ENCODE results near the gene ADM2.

The ADM2 gene

DNA sequence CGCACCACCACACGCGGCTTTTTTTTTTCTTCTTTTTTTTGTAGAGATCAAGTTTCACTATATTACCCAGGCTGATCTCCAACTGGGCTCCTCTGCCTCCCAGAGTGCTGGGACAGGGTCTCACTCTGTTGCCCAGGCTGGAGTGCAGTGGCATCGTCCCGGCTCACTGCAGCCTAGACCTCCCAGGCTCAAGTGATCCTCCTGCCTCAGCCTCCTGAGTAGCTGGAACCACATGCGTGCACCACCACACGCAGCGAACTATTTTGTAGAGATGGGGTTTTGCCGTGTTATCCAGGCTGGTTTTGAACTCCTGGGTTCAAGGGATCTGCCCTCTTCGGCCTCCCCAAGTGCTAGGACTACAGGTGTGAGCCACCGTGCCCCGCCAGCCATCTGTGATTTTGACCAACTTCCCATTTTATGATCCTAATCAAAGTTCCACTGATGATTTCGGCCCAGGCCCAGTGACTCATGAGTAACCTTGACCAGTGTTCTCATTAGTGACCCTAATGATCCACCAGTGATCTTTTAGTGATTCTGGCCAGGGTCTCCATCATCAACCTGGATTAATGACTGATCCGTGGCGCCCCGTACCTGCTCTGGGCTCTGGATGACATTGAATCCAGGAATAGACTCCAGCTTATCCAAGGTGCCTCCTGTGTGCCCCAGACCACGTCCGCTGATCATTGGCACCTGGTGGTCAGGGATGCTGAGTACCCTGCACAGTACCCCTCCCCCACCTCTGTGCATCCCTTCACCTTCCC, 46.8 kb downstream of the ADM2 start:
- ChIA-PET CTCF (no interaction called here), POLR2A (ENCODE audit: low non-redundant PET) (interaction anchor here (0.9 kb wide), 1 partner anchor 35 kb away, joined by 3 read pairs; the partner anchor contains the start of gene SYCE3)
- H3K27ac ChIP-seq, result peak overlapping the region; percentile 97
- TF ChIP-seq, protein P1, sequence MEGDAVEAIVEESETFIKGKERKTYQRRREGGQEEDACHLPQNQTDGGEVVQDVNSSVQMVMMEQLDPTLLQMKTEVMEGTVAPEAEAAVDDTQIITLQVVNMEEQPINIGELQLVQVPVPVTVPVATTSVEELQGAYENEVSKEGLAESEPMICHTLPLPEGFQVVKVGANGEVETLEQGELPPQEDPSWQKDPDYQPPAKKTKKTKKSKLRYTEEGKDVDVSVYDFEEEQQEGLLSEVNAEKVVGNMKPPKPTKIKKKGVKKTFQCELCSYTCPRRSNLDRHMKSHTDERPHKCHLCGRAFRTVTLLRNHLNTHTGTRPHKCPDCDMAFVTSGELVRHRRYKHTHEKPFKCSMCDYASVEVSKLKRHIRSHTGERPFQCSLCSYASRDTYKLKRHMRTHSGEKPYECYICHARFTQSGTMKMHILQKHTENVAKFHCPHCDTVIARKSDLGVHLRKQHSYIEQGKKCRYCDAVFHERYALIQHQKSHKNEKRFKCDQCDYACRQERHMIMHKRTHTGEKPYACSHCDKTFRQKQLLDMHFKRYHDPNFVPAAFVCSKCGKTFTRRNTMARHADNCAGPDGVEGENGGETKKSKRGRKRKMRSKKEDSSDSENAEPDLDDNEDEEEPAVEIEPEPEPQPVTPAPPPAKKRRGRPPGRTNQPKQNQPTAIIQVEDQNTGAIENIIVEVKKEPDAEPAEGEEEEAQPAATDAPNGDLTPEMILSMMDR (conservative IDR thresholded peaks at IDR 0.05; ENCODE audit: low read depth), result no peak
- no peak for DNase-seq (ENCODE audit: low spot score)

DNA sequence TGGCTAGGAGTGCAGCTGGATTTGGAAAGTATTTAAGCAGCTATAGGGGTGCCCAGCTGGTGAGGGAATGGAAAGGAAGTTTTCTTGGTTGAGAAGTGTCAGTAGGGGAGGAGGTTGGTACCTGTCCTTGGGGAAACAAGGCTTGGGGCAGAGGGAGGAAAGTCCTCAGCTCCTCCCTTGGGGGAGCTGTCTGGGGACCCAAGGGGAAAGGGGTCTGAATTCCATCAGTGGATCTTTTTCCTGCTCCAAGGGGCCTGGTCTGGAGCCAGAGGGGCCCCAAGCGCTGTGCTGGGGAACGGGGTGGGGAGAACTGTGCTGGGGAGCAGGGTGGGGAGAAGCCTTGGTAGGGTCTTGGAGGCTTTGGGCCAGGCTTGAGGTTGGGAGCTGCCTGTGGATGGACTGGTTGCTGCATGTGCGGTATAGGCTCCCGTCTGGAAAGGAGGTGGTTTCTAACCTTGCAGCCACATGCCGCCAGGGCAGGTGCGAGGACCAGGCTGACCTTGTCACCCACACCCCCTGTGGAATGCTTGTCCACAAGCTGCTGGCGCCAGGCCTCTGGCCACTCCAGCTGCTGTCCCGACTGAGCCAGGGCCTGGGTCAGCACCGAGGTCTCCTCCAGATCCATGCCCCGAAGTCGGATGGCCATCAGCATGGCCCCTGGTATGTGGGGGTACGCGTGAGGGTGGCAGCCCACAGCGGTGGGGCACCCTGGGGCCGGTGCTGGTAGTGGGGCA, 47.5 kb downstream of the ADM2 start:
- DNase-seq (ENCODE audit: low spot score), result no peak
- ChIA-PET POLR2A (ENCODE audit: low non-redundant PET) (interaction anchor here (0.9 kb wide), 1 partner anchor 34 kb away, joined by 3 read pairs; the partner anchor contains the start of gene SYCE3), CTCF (interaction anchor here (0.7 kb wide), 1 partner anchor 34 kb away, joined by 4 read pairs; the partner anchor contains the start of gene SYCE3)
- H3K27ac ChIP-seq, result peak overlapping the region; percentile 97
- TF ChIP-seq, protein P1 (conservative IDR thresholded peaks at IDR 0.05; ENCODE audit: low read depth), result no peak

DNA sequence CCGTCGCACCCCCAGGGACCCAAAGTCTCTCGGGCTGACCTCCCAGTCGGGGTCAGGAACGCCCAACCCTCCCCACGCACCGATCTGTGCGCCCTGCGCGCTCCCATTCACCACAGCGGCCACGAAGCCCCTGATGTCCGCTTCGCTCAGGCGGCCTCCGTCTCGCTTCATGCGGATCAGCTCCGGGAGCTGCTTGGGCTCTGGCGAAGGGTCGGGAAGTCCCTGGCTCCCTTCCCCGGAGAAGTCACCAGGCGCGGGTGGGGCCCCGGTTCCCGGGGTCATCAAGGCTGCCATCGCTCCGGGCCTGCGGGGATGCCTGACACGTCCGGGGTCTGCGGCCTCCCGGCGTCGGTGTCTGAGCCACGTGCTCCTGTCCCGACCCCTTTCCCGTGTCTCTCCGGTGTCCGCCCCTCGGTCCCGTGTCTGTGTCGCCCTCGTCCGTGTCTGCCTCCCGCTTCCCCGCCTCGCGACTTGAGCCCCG, 48.1 kb downstream of the ADM2 start:
- H3K27ac ChIP-seq, result peak overlapping the region; percentile 97
- TF ChIP-seq, protein P1 (conservative IDR thresholded peaks at IDR 0.05; ENCODE audit: low read depth), result no peak
- ChIA-PET POLR2A (ENCODE audit: low non-redundant PET) (interaction anchor here (0.9 to 1.0 kb wide), 2 partner anchors 33 to 53 kb away, joined by 3 to 4 read pairs; partner anchors contain the start of genes CHKB and SYCE3), CTCF (interaction anchor here (0.7 to 0.9 kb wide), 2 partner anchors 10 to 33 kb away, joined by 4 read pairs; partner anchors contain the start of gene SYCE3)
- DNase-seq (ENCODE audit: low spot score), result no peak

DNA sequence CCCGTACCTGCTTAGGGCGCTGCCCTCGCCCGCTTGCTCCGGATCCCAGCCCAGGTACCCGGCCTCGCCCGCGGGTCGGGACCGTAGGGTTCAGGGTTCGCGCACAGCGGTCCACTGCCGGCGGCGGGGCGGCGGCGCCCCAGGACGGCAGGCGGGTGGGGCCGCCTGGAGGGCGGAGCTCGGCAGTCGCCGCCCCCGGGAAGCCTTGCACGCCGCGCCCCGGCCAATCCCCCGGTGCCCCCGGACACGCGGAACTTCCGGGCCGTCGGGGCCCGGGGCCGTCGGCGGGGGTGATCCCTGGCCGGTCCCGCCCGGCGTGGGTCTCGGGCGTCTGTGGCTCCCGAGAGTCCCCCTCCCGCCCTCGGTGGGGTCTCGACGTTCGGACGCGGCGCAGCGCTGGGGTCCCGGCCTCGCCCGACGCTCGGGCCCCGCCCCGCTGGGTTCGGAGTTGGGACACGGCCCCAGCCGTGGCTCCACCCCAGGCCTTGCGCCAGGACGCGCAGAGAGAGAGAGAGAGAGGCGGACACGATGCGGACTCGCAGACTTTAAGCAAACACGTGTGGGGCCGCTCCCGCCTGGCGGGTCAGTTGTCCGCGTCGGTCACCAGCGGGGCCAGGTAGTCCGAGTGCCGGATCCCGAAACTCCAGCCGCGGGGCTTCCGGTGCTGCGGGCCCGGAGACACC, 48.7 kb downstream of the ADM2 start, which contains the start of gene TYMP:
TYMP (minus strand) TSS at position 116 of the 683 bp plus-strand sequence. CDS start 303 bp downstream, outside the sequence.
- ChIA-PET CTCF (interaction anchor here (0.9 kb wide), 1 partner anchor 10 kb away, joined by 4 read pairs; no protein-coding TSS in a partner anchor), POLR2A (ENCODE audit: low non-redundant PET) (interaction anchor here (0.9 to 1.0 kb wide), 2 partner anchors 33 to 53 kb away, joined by 3 to 4 read pairs; partner anchors contain the start of genes CHKB and SYCE3)
- TF ChIP-seq, protein P1 (conservative IDR thresholded peaks at IDR 0.05; ENCODE audit: low read depth), result no peak
- DNase-seq (ENCODE audit: low spot score), result no peak
- peak within 1 kb of the TSS; percentile 97 for H3K27ac ChIP-seq

DNA sequence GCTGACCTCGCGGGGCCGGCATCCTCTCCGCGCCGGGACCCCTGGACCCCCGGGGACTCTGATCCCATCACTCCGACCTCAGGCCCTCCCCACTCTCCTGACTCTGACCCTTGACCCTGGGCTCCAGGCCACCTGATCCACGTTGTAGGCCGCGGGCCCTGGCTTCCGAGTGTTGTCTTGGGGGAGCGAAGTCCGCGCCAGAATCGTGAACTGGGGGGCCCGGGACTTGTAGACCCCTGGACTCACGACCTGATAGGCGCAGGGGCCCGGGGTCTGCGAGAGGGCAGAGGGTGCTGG, 49.2 kb downstream of the ADM2 start:
- peak overlapping the region; percentile 97 for H3K27ac ChIP-seq
- no peak for DNase-seq (ENCODE audit: low spot score)
- ChIA-PET CTCF (no interaction called here), POLR2A (ENCODE audit: low non-redundant PET) (interaction anchor here (0.6 kb wide), 1 partner anchor 32 kb away, joined by 3 read pairs; the partner anchor contains the start of gene SYCE3)
- TF ChIP-seq, protein P1 (conservative IDR thresholded peaks at IDR 0.05; ENCODE audit: low read depth), result no peak
